Muscle layer of colon (tissue), 2 donors: ENCODE measurements around the gene CPED1.

Experiments
- H3K27ac ChIP-seq: one replicate; pipeline ENCODE4 v1.7.0; 2013; ENCODE audit warnings: low read depth, mild to moderate bottlenecking, low read length, moderate library complexity
- H3K27me3 ChIP-seq, 2 donors: one replicate each; pipeline ENCODE4 v1.7.0; 2013; ENCODE audit warnings: low read length in 2 of 2, mild to moderate bottlenecking in 2 of 2; ENCODE audit not compliant: insufficient read depth in 2 of 2, control insufficient read depth in 1 of 2
- H3K36me3 ChIP-seq: one replicate; pipeline ENCODE4 v1.7.0; 2013; ENCODE audit warnings: mild to moderate bottlenecking, low read length; ENCODE audit not compliant: insufficient read depth
- H3K4me1 ChIP-seq: one replicate; pipeline ENCODE4 v1.7.0; 2013; ENCODE audit warnings: mild to moderate bottlenecking, low read length; ENCODE audit not compliant: insufficient read depth
- H3K4me3 ChIP-seq, 2 donors: one replicate each; pipeline ENCODE4 v1.7.0; 2013; ENCODE audit warnings: low read length in 2 of 2, low read depth in 1 of 2, mild to moderate bottlenecking in 1 of 2, moderate library complexity in 1 of 2
- H3K9ac ChIP-seq: one replicate; pipeline ENCODE4 v1.7.0; 2013; ENCODE audit warnings: low read length
- H3K9me3 ChIP-seq: one replicate; pipeline ENCODE4 v1.7.0; 2013; ENCODE audit warnings: mild to moderate bottlenecking, low read length
- donor health status: abdominal sarcoma.
- donor health status: Adenocarcinoma of cecum.

CPED1 gene

GRCh38 chr7:120991581-120991980 lies 3.1 kb downstream of the CPED1 start:
- Histone ChIP-seq H3K9ac (peak overlapping the region; percentile 97), H3K27ac (peak overlapping the region; percentile 94), H3K9me3 (no peaks in the 10 kb centered on the region), H3K36me3 (no peaks in the 10 kb centered on the region), H3K4me3 (peak overlapping the region; percentile 62 to 89), H3K4me1 (peaks cover 23% of the 10 kb centered on the region), H3K27me3 (no peaks in the 10 kb centered on the region)

DNA sequence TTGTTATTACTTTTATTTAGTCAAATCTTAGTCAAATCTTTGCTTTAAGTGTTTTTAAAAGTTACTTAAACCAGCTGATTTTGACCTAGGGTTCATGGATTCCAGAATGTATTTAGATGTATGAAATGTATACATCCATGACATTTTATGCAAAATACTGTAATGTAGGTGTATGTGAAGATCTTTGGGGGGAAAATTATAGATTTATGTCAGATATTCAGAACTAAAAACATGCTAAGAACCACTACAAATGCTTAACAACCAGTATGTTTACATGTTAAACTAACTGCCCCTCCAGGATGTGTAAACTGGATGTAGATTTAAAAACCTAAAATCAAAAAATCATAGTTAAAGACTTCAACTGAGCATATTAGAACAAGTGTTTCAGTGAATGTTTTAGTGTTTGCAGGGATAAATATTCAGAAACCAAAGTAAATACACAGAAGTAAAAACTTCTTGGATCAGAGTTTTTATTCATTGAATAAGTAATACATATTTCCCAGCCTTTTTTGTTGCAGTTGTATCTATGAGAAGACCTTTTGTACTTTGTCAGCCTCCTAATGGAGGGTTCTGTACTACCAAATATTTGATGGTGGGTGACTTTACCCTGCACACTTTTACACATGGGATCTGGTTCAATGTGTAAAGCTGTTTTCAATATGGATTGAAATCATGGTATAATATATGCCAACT lies 3.9 kb downstream of the CPED1 start:
- Histone ChIP-seq H3K27ac (peak overlapping the region; percentile 27), H3K27me3 (no peaks in the 10 kb centered on the region), H3K9me3 (no peaks in the 10 kb centered on the region), H3K4me3 (peak overlapping the region in 1 of 2 donors; percentile 89), H3K9ac (peak overlapping the region; percentile 97), H3K4me1 (peaks cover 31% of the 10 kb centered on the region), H3K36me3 (no peaks in the 10 kb centered on the region)

- peak overlapping the region; percentile 27 for H3K27ac ChIP-seq
- no peaks in the 10 kb centered on the region for H3K36me3 ChIP-seq
- H3K9me3 ChIP-seq, result no peaks in the 10 kb centered on the region
- H3K4me3 ChIP-seq, result no peak overlapping the region
- H3K27me3 ChIP-seq, result no peaks in the 10 kb centered on the region
- H3K4me1 ChIP-seq, result peaks cover 34% of the 10 kb centered on the region
- H3K9ac ChIP-seq, result no peak overlapping the region
Measured at GRCh38 chr7:120992965-120993494, 4.5 kb downstream of the CPED1 start.

DNA sequence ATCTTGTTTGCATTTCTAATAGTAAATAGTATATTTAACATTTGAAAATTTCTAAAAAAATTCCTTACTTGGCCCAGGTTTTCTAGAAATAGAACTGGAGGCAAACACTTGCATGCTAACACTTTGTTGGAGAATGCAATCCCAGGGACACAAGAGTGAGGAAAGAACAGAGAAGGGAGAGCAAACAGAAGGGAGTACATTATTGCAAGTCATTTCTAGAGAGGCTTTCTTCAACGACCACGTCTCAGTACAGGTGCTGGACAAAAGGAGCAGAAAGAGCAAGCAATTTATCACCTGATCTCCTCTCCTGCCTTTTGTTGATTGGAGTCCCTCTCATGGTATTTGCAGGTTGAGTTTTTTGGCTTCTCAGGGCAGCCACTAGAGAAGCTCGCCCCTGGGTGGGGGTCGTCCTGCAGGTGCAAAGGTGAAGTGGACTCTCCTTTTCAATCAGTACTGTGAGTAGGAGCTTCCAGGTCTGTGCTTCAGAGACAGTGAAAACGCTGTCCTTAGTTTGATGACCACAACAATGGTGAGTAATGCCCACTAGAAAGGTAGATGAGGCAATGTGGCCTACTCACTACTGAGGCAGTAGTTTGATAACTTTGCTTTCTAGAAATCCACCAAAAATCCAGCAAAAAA lies 5.2 kb downstream of the CPED1 start:
- Histone ChIP-seq H3K9me3 (no peaks in the 10 kb centered on the region), H3K36me3 (no peaks in the 10 kb centered on the region), H3K27me3 (no peaks in the 10 kb centered on the region), H3K27ac (peak overlapping the region; percentile 6), H3K4me1 (peaks cover 41% of the 10 kb centered on the region), H3K4me3 (no peak overlapping the region), H3K9ac (no peak overlapping the region)

DNA sequence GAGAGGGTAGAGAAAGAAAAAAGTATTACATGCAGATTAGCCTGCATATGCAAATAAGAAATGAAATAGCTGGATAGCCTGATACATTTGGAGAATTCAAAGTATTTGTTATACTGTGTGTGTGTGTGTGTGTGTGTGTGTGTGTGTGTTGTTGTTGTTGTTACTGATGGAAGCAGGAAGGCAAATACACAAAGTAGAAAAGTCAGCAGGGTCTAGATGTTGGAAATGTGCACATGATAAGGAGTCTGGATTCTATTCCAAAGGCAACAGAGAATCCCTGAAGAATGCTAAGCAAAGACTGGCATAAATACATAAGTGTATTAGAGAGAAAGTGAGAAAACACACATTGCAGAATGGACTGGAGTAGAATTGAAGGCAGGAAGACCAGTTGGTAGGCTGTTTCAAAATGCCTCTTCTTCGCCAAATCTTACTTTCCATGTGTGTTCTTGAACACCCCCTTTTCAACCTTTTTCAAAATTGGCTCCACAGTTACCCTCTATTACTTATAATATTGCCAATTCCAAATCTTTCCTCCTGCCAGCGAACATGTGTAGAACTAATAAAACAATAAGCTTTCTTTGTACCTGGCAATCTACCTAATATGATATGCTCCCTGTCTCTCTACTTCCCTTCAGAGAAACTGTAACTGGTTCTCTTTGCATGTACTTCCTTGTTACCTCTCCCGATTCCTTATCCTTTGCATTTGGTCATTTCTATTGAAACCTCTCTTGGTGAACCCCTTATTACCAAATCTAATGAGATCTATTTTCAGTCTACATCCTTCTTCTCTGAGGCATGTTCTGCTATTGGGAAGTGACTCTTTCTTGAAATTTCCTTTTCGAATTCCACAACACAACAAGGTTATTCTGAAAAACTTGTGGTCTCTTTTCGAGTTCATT lies 6.2 kb downstream of the CPED1 start:
- Histone ChIP-seq H3K36me3 (no peaks in the 10 kb centered on the region), H3K27ac (peak overlapping the region; percentile 19), H3K4me1 (peaks cover 51% of the 10 kb centered on the region), H3K27me3 (no peaks in the 10 kb centered on the region), H3K4me3 (no peak overlapping the region), H3K9me3 (no peaks in the 10 kb centered on the region), H3K9ac (no peak overlapping the region)

- Histone ChIP-seq H3K9ac (no peak overlapping the region), H3K4me3 (no peak overlapping the region), H3K4me1 (peaks cover 60% of the 10 kb centered on the region), H3K27me3 (no peaks in the 10 kb centered on the region), H3K27ac (peak overlapping the region; percentile 53), H3K9me3 (no peaks in the 10 kb centered on the region), H3K36me3 (no peaks in the 10 kb centered on the region)
Measured at GRCh38 chr7:120995654-120996053, 7.1 kb downstream of the CPED1 start.

- peaks cover 68% of the 10 kb centered on the region for H3K4me1 ChIP-seq
Measured at GRCh38 chr7:120996333-120996987, 7.9 kb downstream of the CPED1 start.

DNA sequence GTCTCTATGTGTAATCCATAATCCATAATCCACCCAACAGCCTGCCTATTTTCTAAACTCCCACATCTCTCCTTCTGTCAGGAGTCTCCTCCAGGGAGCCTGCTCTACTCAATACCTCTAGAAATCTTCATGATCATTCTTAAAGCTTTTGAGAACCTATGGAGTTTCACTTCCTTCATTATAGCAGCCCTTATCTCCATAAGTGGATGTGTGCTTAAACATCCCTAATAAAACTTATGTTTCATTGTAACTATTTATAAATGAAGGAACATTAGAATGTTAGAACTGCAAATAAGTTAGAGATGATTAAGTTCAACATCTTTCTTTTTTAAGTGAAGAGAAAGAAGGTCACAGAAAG lies 8.5 kb downstream of the CPED1 start:
- Histone ChIP-seq H3K4me1 (peaks cover 70% of the 10 kb centered on the region), H3K27me3 (no peaks in the 10 kb centered on the region), H3K9ac (no peak overlapping the region), H3K9me3 (no peaks in the 10 kb centered on the region), H3K36me3 (no peaks in the 10 kb centered on the region), H3K27ac (peak overlapping the region; percentile 53), H3K4me3 (no peak overlapping the region)

More at GRCh38 chr7:120996333-120996987, 7.9 kb downstream of the CPED1 start:
- H3K4me3 ChIP-seq, result no peak overlapping the region
- no peak overlapping the region for H3K9ac ChIP-seq
- no peaks in the 10 kb centered on the region for H3K27me3 ChIP-seq
- no peaks in the 10 kb centered on the region for H3K9me3 ChIP-seq
- H3K36me3 ChIP-seq, result no peaks in the 10 kb centered on the region
- peak overlapping the region; percentile 53 for H3K27ac ChIP-seq

GRCh38 chr7:120997882-120998474 lies 9.5 kb downstream of the CPED1 start:
- Histone ChIP-seq H3K36me3 (no peaks in the 10 kb centered on the region), H3K9ac (no peak overlapping the region), H3K4me1 (peaks cover 71% of the 10 kb centered on the region), H3K9me3 (no peaks in the 10 kb centered on the region), H3K27me3 (no peaks in the 10 kb centered on the region), H3K27ac (peak overlapping the region; percentile 63), H3K4me3 (no peak overlapping the region)

GRCh38 chr7:120998520-120998919 lies 10.0 kb downstream of the CPED1 start:
- Histone ChIP-seq H3K27me3 (no peaks in the 10 kb centered on the region), H3K9ac (no peak overlapping the region), H3K4me1 (peaks cover 74% of the 10 kb centered on the region), H3K27ac (peak overlapping the region; percentile 63), H3K4me3 (no peak overlapping the region), H3K36me3 (no peaks in the 10 kb centered on the region), H3K9me3 (no peaks in the 10 kb centered on the region)
